Activated CD8-positive, alpha-beta T cell treated with anti-CD3 and anti-CD28 coated beads for 36 hours (primary cell): ENCODE measurements around the gene CACNB1. TPM values are rescaled to one million over a fixed set of nuclear protein-coding genes. Genes with fewer than 3 reads are reported as not detected.

Source experiments
- ATAC-seq: fragments of 200-7000 bp; cut with Tn5 transposase; one replicate; pipeline ENCODE4 v1.10.0; 2021; ENCODE audit warnings: mild to moderate bottlenecking, moderate library complexity
- CTCF ChIA-PET: fragments of 350-600 bp; sonication (Branson Sonifier 250); formaldehyde crosslinking; loops from one replicate; lab custom pipeline; 2021; ENCODE audit warnings: antibody characterized with exemption; lab: Charles Lee
- POLR2A ChIA-PET: fragments of 350-600 bp; sonication (Branson Sonifier 250); formaldehyde crosslinking; loops from one replicate; lab custom pipeline; 2021; ENCODE audit warnings: antibody characterized with exemption; lab: Charles Lee
- DNase-seq: peaks from one replicate; pipeline ENCODE4 v3.0.0-alpha.2; 2020
- H3K27ac Mint-ChIP-seq: one replicate; pipeline ENCODE4 v1.8.0; 2021; ENCODE audit warnings: mild to moderate bottlenecking, mixed read lengths
- H3K27me3 Mint-ChIP-seq: one replicate; pipeline ENCODE4 v1.8.0; 2021; ENCODE audit warnings: mixed read lengths
- H3K36me3 Mint-ChIP-seq: one replicate; pipeline ENCODE4 v1.8.0; 2021; ENCODE audit warnings: low read depth, mixed read lengths
- H3K4me1 Mint-ChIP-seq: one replicate; pipeline ENCODE4 v1.8.0; 2021; ENCODE audit warnings: low read depth, mixed read lengths
- H3K4me3 Mint-ChIP-seq: one replicate; pipeline ENCODE4 v1.8.0; 2021; ENCODE audit warnings: mild to moderate bottlenecking, moderate library complexity, mixed read lengths
- H3K9me3 Mint-ChIP-seq: one replicate; pipeline ENCODE4 v1.8.0; 2021; ENCODE audit warnings: mixed read lengths
- CTCF ChIP-seq: fragments of 200-600 bp; IDR thresholded peaks from one replicate; pipeline ENCODE4 v1.8.0; 2022; ENCODE audit warnings: antibody characterized with exemption, mild to moderate bottlenecking
- intact Hi-C: fragments of 100-400 bp; cut with micrococcal nuclease; formaldehyde crosslinking; loops from one replicate; pipeline ENCODE4 v1.10.0; 2022
- total RNA-seq, 2 experiments: library from RNA; stranded (reverse); gene quantifications; one replicate each; pipeline ENCODE4 v1.2.3, GENCODE V29; 2021

The CACNB1 gene
- total RNA-seq, 2 experiments from 2014 or later, result 13.1 to 14.2 TPM

- Mint-ChIP-seq H3K36me3 (no peaks in the 10 kb centered on the region), H3K27ac (no peak overlapping the region), H3K9me3 (no peaks in the 10 kb centered on the region), H3K4me3 (no peak overlapping the region), H3K27me3 (peaks cover 7% of the 10 kb centered on the region), H3K4me1 (peaks cover 2% of the 10 kb centered on the region)
- DNase-seq (no peak), ATAC-seq (no peak)
- intact Hi-C loops, result no loop called here
- CTCF ChIA-PET, result interaction anchor here (1.1 to 7.9 kb wide), 3 partner anchors 13 to 79 kb away, joined by 3 to 151 read pairs (median 3); no protein-coding TSS in a partner anchor
- POLR2A ChIA-PET, result interaction anchor here (1.1 kb wide), 1 partner anchor 38 kb away, joined by 3 read pairs; no protein-coding TSS in a partner anchor
- no peak for TF ChIP-seq CTCF
Observed at GRCh38 chr17:39161962-39162361, 35.5 kb downstream of the CACNB1 start.

GRCh38 chr17:39158623-39159022 is 38.8 kb downstream of the CACNB1 start:
- DNase-seq, result no peak
- peaks cover 2% of the 10 kb centered on the region for H3K4me1 Mint-ChIP-seq
- TF ChIP-seq CTCF, result no peak
- CTCF ChIA-PET, result interaction anchor here (1.0 kb wide), 1 partner anchor 16 kb away, joined by 4 read pairs; no protein-coding TSS in a partner anchor
- H3K4me3 Mint-ChIP-seq, result no peak overlapping the region
- no peak for ATAC-seq
- intact Hi-C loops, result no loop called here
- no peaks in the 10 kb centered on the region for H3K9me3 Mint-ChIP-seq
- no peak overlapping the region for H3K27ac Mint-ChIP-seq
- H3K36me3 Mint-ChIP-seq, result peaks cover 2% of the 10 kb centered on the region
- H3K27me3 Mint-ChIP-seq, result peaks cover 2% of the 10 kb centered on the region
- POLR2A ChIA-PET, result no interaction called here

GRCh38 chr17:39156491-39156890 is 41.0 kb downstream of the CACNB1 start:
- POLR2A ChIA-PET, result interaction anchor here (0.6 kb wide), 1 partner anchor 882 kb away, joined by 3 read pairs; no protein-coding TSS in a partner anchor
- Mint-ChIP-seq H3K27me3 (peaks cover 2% of the 10 kb centered on the region), H3K36me3 (peaks cover 2% of the 10 kb centered on the region), H3K4me1 (peaks cover 12% of the 10 kb centered on the region), H3K4me3 (no peak overlapping the region), H3K9me3 (no peaks in the 10 kb centered on the region), H3K27ac (no peak overlapping the region)
- ATAC-seq (no peak), DNase-seq (no peak)
- CTCF ChIA-PET, result interaction anchor here (0.7 to 6.1 kb wide), 2 partner anchors 10 to 18 kb away, joined by 4 to 99 read pairs; partner anchors contain the start of gene ARL5C
- intact Hi-C loops, result no loop called here
- no peak for TF ChIP-seq CTCF

GRCh38 chr17:39155654-39156053 is 41.8 kb downstream of the CACNB1 start:
- Mint-ChIP-seq H3K9me3 (no peaks in the 10 kb centered on the region), H3K4me1 (peaks cover 16% of the 10 kb centered on the region), H3K27me3 (peaks cover 2% of the 10 kb centered on the region), H3K27ac (no peak overlapping the region), H3K4me3 (peak overlapping the region; percentile 16), H3K36me3 (peaks cover 2% of the 10 kb centered on the region)
- no peak for TF ChIP-seq CTCF
- DNase-seq (no peak), ATAC-seq (no peak)
- POLR2A ChIA-PET, result no interaction called here
- intact Hi-C loops, result no loop called here
- CTCF ChIA-PET, result interaction anchor here (0.7 to 6.1 kb wide), 2 partner anchors 11 to 19 kb away, joined by 4 to 99 read pairs; partner anchors contain the start of gene ARL5C

GRCh38 chr17:39153599-39154051 is 43.8 kb downstream of the CACNB1 start:
- ATAC-seq (peak; percentile 43), DNase-seq (peak; percentile 91)
- intact Hi-C loops, result loop anchor here (2.0 to 5.0 kb wide), 3 partner anchors 85 to 281 kb away; partner anchors contain the start of gene LASP1
- Mint-ChIP-seq H3K27me3 (peaks cover 2% of the 10 kb centered on the region), H3K27ac (peak overlapping the region; percentile 89), H3K36me3 (peaks cover 2% of the 10 kb centered on the region), H3K4me3 (peak overlapping the region; percentile 86), H3K9me3 (no peaks in the 10 kb centered on the region), H3K4me1 (peaks cover 33% of the 10 kb centered on the region)
- TF ChIP-seq CTCF, result no peak
- ChIA-PET CTCF (interaction anchor here (0.8 to 7.8 kb wide), 45 partner anchors 9 to 423 kb away, joined by 3 to 155 read pairs (median 5); partner anchors contain the start of genes ARL5C, LASP1 and RPL23), POLR2A (interaction anchor here (0.7 to 3.3 kb wide), 23 partner anchors 9 to 402 kb away, joined by 3 to 32 read pairs (median 4); partner anchors contain the start of genes ARL5C, PSMB3, RPL19 and RPL23)
